CD4-positive, CD25-positive, alpha-beta regulatory T cell (primary cell): ENCODE data around the gene STK4. TPM values are rescaled to one million over a fixed set of nuclear protein-coding genes. Genes with fewer than 3 reads are reported as not detected.

Experiments used
- ATAC-seq, 2 donors: fragments of 150-1000 bp; cut with Tn5 transposase; one replicate each; pipeline ENCODE4 v1.10.0; 2021; ENCODE audit warnings: low read depth in 2 of 2, moderate number of reproducible peaks in 2 of 2, moderate library complexity in 1 of 2
- DNase-seq, 3 donors: peaks; one replicate each; pipeline versions ENCODE4 v3.0.0 to v3.0.0-alpha.2; 2012 to 2022; ENCODE audit warnings: mixed read lengths in 1 of 3
- H3K27ac ChIP-seq: one replicate; pipeline ENCODE4 v1.7.0; 2013; ENCODE audit warnings: mild to moderate bottlenecking, low read length; ENCODE audit not compliant: insufficient read depth, poor library complexity, severe bottlenecking
- H3K27me3 ChIP-seq: one replicate; pipeline ENCODE4 v1.7.0; 2013; ENCODE audit warnings: low read length; ENCODE audit not compliant: control insufficient read depth, insufficient read depth
- H3K36me3 ChIP-seq: one replicate; pipeline ENCODE4 v1.7.0; 2013; ENCODE audit warnings: mild to moderate bottlenecking, low read length, moderate library complexity; ENCODE audit not compliant: control insufficient read depth, insufficient read depth
- H3K4me1 ChIP-seq: 2 replicates; pipeline ENCODE4 v1.7.0; 2013; ENCODE audit warnings: mild to moderate bottlenecking, low read length; ENCODE audit not compliant: insufficient read depth, control insufficient read depth, poor library complexity, severe bottlenecking
- H3K4me3 ChIP-seq: one replicate; pipeline ENCODE4 v1.7.0; 2013; ENCODE audit warnings: low read depth, mild to moderate bottlenecking, low read length, moderate library complexity
- H3K9me3 ChIP-seq, 2 experiments: 1 replicate in 1 of 2; 2 replicates in 1 of 2; pipeline ENCODE4 v1.7.0; 2013; ENCODE audit warnings: low read length in 2 of 2, mild to moderate bottlenecking in 1 of 2, moderate library complexity in 1 of 2; ENCODE audit not compliant: control insufficient read depth in 2 of 2
- H3K27ac Mint-ChIP-seq, 3 donors: one replicate each; pipeline ENCODE4 v1.8.0; 2020 to 2022; ENCODE audit warnings: mild to moderate bottlenecking in 3 of 3, mixed read lengths in 3 of 3, moderate library complexity in 2 of 3
- H3K27me3 Mint-ChIP-seq: one replicate; pipeline ENCODE4 v1.8.0; 2022; ENCODE audit warnings: mild to moderate bottlenecking, mixed read lengths
- H3K36me3 Mint-ChIP-seq: one replicate; pipeline ENCODE4 v1.8.0; 2020; ENCODE audit warnings: mixed read lengths
- H3K4me1 Mint-ChIP-seq, 4 donors: one replicate each; pipeline ENCODE4 v1.8.0; 2020 to 2022; ENCODE audit warnings: mixed read lengths in 4 of 4, mild to moderate bottlenecking in 1 of 4
- H3K4me3 Mint-ChIP-seq, 4 donors: one replicate each; pipeline ENCODE4 v1.8.0; 2020 to 2022; ENCODE audit warnings: mild to moderate bottlenecking in 4 of 4, mixed read lengths in 4 of 4, moderate library complexity in 3 of 4
- H3K9me3 Mint-ChIP-seq, 7 donors: one replicate each; pipeline ENCODE4 v1.8.0; 2020 to 2022; ENCODE audit warnings: mixed read lengths in 7 of 7, mild to moderate bottlenecking in 3 of 7, moderate library complexity in 2 of 7
- polyA plus RNA-seq, 4 donors: library from polyadenylated mRNA; unstranded; fragments of 300-500 nt; fragmentation: Illumina TruSeq; gene quantifications; one replicate each; pipeline ENCODE4 v1.2.3, GENCODE V29; 2021
- total RNA-seq: library from RNA; stranded (reverse); gene quantifications from one replicate; pipeline ENCODE4 v1.2.3, GENCODE V29; 2022

Gene STK4
- total and polyA plus RNA-seq, 5 donors from 2014 or later = 211 to 375 (median 227) TPM

DNA sequence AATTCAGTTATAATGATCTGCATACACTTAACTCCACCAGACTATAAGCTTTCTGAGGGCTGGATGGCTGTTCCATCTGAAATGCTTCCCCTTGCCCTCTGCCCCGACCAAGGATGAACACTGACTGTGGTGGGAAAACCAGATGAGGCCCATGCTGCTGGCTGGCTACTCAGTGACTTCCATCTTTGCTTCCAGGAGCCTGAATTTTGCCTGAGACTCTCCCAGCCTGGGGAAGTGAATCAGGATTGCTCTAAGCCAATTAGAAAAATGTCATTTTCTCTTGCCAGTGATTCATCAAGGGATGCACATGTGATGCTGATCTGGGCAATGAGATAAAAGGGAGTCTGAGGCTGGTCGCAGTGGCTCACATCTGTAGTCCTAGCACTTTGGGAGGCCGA, 4.4 kb upstream of the STK4 start:
- Histone ChIP-seq H3K36me3 (peaks cover 3% of the 10 kb centered on the region), H3K4me3 (no peak overlapping the region), H3K27me3 (no peaks in the 10 kb centered on the region), H3K9me3 (no peaks in the 10 kb centered on the region), H3K27ac (no peak overlapping the region), H3K4me1 (peaks cover 37% of the 10 kb centered on the region)
- peaks cover 10 to 70% (median 52%) of the 10 kb centered on the region in 4 donors for H3K4me1 Mint-ChIP-seq
- no peaks in the 10 kb centered on the region for H3K27me3 Mint-ChIP-seq
- ATAC-seq (no peak), DNase-seq (no peak)
- H3K27ac Mint-ChIP-seq = no peak overlapping the region
- H3K9me3 Mint-ChIP-seq = peaks cover 0 to 1% (median 0%) of the 10 kb centered on the region in 7 donors
- H3K36me3 Mint-ChIP-seq = peaks cover 6% of the 10 kb centered on the region
- H3K4me3 Mint-ChIP-seq = peak overlapping the region in 2 of 4 donors; percentile 24 to 88

DNA sequence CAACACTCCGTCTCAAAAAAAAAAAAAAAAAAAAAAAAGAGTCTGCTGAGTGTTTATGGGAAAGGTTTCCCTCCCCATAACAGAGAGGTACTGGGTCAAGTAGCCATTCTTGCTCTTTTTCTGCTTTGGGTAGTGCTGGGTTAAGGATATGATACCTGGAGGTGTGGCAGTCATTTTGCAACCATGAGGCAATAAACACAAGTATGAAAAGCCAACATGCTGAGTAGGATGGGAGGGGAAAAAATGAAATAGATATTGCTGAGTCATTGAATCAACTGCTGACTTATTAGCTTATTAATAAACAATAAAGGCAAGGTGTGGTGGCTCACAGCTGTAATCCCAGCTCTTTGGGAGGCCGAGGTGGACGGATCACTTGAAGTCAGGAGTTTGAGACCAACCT, 3.8 kb upstream of the STK4 start:
- Mint-ChIP-seq H3K9me3 (peaks cover 0 to 1% (median 0%) of the 10 kb centered on the region in 7 donors), H3K27ac (no peak overlapping the region), H3K27me3 (no peaks in the 10 kb centered on the region), H3K36me3 (peaks cover 10% of the 10 kb centered on the region), H3K4me1 (peaks cover 10 to 63% (median 50%) of the 10 kb centered on the region in 4 donors), H3K4me3 (peak overlapping the region in 3 of 4 donors; percentile 34 to 71 (median 46))
- no peak for DNase-seq
- Histone ChIP-seq H3K4me1 (peaks cover 40% of the 10 kb centered on the region), H3K4me3 (no peak overlapping the region), H3K27me3 (no peaks in the 10 kb centered on the region), H3K36me3 (peaks cover 3% of the 10 kb centered on the region), H3K9me3 (no peaks in the 10 kb centered on the region), H3K27ac (no peak overlapping the region)
- no peak for ATAC-seq

GRCh38 chr20:44963325-44964215, 2.7 kb upstream of the STK4 start:
- peaks cover 5 to 54% (median 43%) of the 10 kb centered on the region in 4 donors for H3K4me1 Mint-ChIP-seq

DNA sequence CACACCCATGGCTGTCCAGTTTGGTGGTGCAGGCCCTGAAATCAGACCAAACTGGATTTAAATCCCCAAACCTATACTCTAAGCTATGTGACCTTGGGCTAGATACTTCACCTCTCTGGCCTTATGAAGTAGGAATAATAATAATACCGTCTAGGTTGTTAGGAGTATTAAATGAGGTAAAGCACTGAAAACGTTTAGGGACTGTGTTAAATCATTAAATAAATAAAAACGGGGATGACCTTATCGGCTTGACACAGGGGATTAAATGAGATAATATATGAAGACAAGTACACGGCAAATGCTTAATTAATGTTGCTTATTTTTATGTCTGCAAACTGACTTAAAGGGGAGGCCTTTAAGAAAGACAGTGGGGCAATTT, 672 bp upstream of the STK4 start:
- Mint-ChIP-seq H3K36me3 (peaks cover 27% of the 10 kb centered on the region), H3K27me3 (no peaks in the 10 kb centered on the region), H3K4me3 (peak overlapping the region; percentile 96 to 98 (median 97)), H3K27ac (peak overlapping the region; percentile 94 to 98 (median 96)), H3K4me1 (peaks cover 8 to 52% (median 37%) of the 10 kb centered on the region in 4 donors), H3K9me3 (peaks cover 0 to 1% (median 0%) of the 10 kb centered on the region in 7 donors)
- Histone ChIP-seq H3K27ac (peak overlapping the region; percentile 84), H3K27me3 (no peaks in the 10 kb centered on the region), H3K36me3 (no peaks in the 10 kb centered on the region), H3K4me3 (peak overlapping the region; percentile 77), H3K4me1 (peaks cover 30% of the 10 kb centered on the region), H3K9me3 (no peaks in the 10 kb centered on the region)
- DNase-seq = no peak
- ATAC-seq = no peak

More at GRCh38 chr20:44963325-44964215, 2.7 kb upstream of the STK4 start:
- Mint-ChIP-seq H3K27ac (peak overlapping the region in 1 of 3 donors; percentile 86), H3K9me3 (peaks cover 0 to 1% (median 0%) of the 10 kb centered on the region in 7 donors), H3K36me3 (peaks cover 18% of the 10 kb centered on the region), H3K4me3 (peak overlapping the region in 2 of 4 donors; percentile 10 to 77), H3K27me3 (no peaks in the 10 kb centered on the region)
- Histone ChIP-seq H3K9me3 (no peaks in the 10 kb centered on the region), H3K36me3 (no peaks in the 10 kb centered on the region), H3K4me3 (no peak overlapping the region), H3K27me3 (no peaks in the 10 kb centered on the region), H3K27ac (no peak overlapping the region), H3K4me1 (peaks cover 32% of the 10 kb centered on the region)
- DNase-seq (peak in 1 of 3 donors; percentile 64), ATAC-seq (no peak)

DNA sequence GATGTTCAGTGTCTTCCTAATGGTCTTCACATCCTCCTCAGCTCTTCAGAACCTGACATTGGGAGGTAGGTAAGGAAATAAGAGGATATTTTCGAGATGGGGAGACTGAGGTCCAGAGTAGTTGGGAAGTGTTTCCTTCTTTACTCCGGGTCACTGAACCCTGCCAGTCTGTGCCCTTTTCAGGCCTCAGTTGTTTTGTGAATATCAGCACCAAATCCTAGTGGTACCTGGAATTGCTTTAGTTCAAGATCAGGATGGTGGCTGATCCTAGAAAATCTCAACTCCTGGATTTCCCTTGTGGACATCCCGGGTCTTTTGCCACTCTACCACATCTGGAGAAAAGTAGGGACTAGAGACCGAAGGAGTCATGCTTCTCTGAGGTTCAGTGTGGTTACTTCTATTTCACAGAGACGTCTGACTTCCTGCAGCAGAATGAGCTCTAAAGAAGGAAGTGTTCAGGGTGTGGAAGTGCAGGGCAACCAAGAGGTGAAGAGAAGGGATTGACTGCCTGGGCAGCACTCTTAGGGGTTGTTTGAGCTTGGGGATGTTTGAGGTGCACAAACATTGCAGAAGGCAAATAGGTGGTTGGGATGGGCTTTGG, 995 bp downstream of the STK4 start:
- peak overlapping the region; percentile 96 to 98 (median 97) for H3K4me3 Mint-ChIP-seq
- H3K27me3 ChIP-seq = no peaks in the 10 kb centered on the region
- peak overlapping the region; percentile 97 for H3K4me3 ChIP-seq
- peaks cover 6% of the 10 kb centered on the region for H3K36me3 ChIP-seq
- peaks cover 0 to 1% (median 0%) of the 10 kb centered on the region in 7 donors for H3K9me3 Mint-ChIP-seq
- H3K27ac Mint-ChIP-seq = peak overlapping the region; percentile 94 to 97 (median 96)
- ATAC-seq = peak; percentile 26 to 40
- peak; percentile 28 to 79 (median 58) for DNase-seq
- no peaks in the 10 kb centered on the region for H3K9me3 ChIP-seq
- H3K4me1 ChIP-seq = peaks cover 41% of the 10 kb centered on the region
- H3K4me1 Mint-ChIP-seq = peaks cover 15 to 53% (median 36%) of the 10 kb centered on the region in 4 donors
- H3K36me3 Mint-ChIP-seq = peaks cover 33% of the 10 kb centered on the region
- H3K27ac ChIP-seq = peak overlapping the region; percentile 84
- H3K27me3 Mint-ChIP-seq = no peaks in the 10 kb centered on the region

GRCh38 chr20:44969300-44969894, 3.1 kb downstream of the STK4 start:
- Histone ChIP-seq H3K27ac (peak overlapping the region; percentile 84), H3K4me1 (peaks cover 53% of the 10 kb centered on the region), H3K36me3 (peaks cover 27% of the 10 kb centered on the region), H3K9me3 (no peaks in the 10 kb centered on the region), H3K27me3 (no peaks in the 10 kb centered on the region), H3K4me3 (peak overlapping the region; percentile 97)
- DNase-seq = peak in 1 of 3 donors; percentile 42
- Mint-ChIP-seq H3K9me3 (peaks cover 0 to 1% (median 0%) of the 10 kb centered on the region in 7 donors), H3K36me3 (peaks cover 51% of the 10 kb centered on the region), H3K4me3 (peak overlapping the region; percentile 96 to 98 (median 97)), H3K27me3 (no peaks in the 10 kb centered on the region), H3K27ac (peak overlapping the region; percentile 91 to 96 (median 94)), H3K4me1 (peaks cover 25 to 58% (median 43%) of the 10 kb centered on the region in 4 donors)
- ATAC-seq = no peak

GRCh38 chr20:44970243-44970757, 4.0 kb downstream of the STK4 start:
- Histone ChIP-seq H3K36me3 (peaks cover 36% of the 10 kb centered on the region), H3K4me3 (peak overlapping the region; percentile 97), H3K4me1 (peaks cover 51% of the 10 kb centered on the region), H3K27ac (peak overlapping the region; percentile 84), H3K27me3 (no peaks in the 10 kb centered on the region), H3K9me3 (no peaks in the 10 kb centered on the region)
- ATAC-seq (no peak), DNase-seq (peak in 2 of 3 donors; percentile 61 to 75)
- H3K27me3 Mint-ChIP-seq = no peaks in the 10 kb centered on the region
- H3K9me3 Mint-ChIP-seq = no peaks in the 10 kb centered on the region
- peak overlapping the region; percentile 96 to 98 (median 97) for H3K4me3 Mint-ChIP-seq
- peak overlapping the region; percentile 83 to 96 (median 95) for H3K27ac Mint-ChIP-seq
- peaks cover 33 to 65% (median 48%) of the 10 kb centered on the region in 4 donors for H3K4me1 Mint-ChIP-seq
- peaks cover 60% of the 10 kb centered on the region for H3K36me3 Mint-ChIP-seq
